Upper lobe of right lung (tissue), 1 donor: ENCODE results near the gene CLPTM1L. TPM values are rescaled to one million over a fixed set of nuclear protein-coding genes. Genes with fewer than 3 reads are reported as not detected.
"Not testable (repeated sequence)": the region's sequence is repeated elsewhere in the genome, so short reads cannot be mapped to it uniquely, and the experiment has no call there.

Source experiments
- ATAC-seq: fragments of 200-7000 bp; cut with Tn5 transposase; one replicate; pipeline ENCODE4 v1.9.1; 2020; ENCODE audit warnings: mild to moderate bottlenecking, moderate library complexity
- DNase-seq: peaks from one replicate; pipeline ENCODE4 v3.0.0-alpha.2; 2020
- H3K27ac ChIP-seq: fragments of 200-600 bp; one replicate; pipeline ENCODE4 v1.8.0; 2022
- H3K27me3 ChIP-seq: fragments of 200-600 bp; one replicate; pipeline ENCODE4 v1.8.0; 2022; ENCODE audit warnings: mild to moderate bottlenecking
- H3K36me3 ChIP-seq: fragments of 200-600 bp; one replicate; pipeline ENCODE4 v1.8.0; 2022
- H3K4me1 ChIP-seq: fragments of 200-600 bp; one replicate; pipeline ENCODE4 v1.8.0; 2022
- H3K4me3 ChIP-seq: fragments of 200-600 bp; one replicate; pipeline ENCODE4 v1.8.0; 2022; ENCODE audit warnings: mild to moderate bottlenecking
- H3K9me3 ChIP-seq: fragments of 200-600 bp; one replicate; pipeline ENCODE4 v1.8.0; 2022
- intact Hi-C: fragments of 100-400 bp; cut with DNase I; formaldehyde crosslinking; loops from one replicate; pipeline ENCODE4 v1.11.0; 2022
- total RNA-seq: library from RNA; stranded (reverse); fragmentation: NEBNext Ultra II Directional; extraction: Animal tissue kit (Norgen Biotek cat#: 25700); gene quantifications from one replicate; pipeline ENCODE4 v1.2.1, GENCODE V29; 2021
- TF ChIP-seq, protein P1 (sequence below): fragments of 200-600 bp; IDR thresholded peaks from one replicate; pipeline ENCODE4 v1.8.0; 2022; ENCODE audit warnings: antibody characterized with exemption
- donor health status: DM: no; HTN: yes; CAD: no; lungs with severe emphysema.

CLPTM1L gene
- total RNA-seq, 1 donor from 2014 or later = 153 TPM

DNA sequence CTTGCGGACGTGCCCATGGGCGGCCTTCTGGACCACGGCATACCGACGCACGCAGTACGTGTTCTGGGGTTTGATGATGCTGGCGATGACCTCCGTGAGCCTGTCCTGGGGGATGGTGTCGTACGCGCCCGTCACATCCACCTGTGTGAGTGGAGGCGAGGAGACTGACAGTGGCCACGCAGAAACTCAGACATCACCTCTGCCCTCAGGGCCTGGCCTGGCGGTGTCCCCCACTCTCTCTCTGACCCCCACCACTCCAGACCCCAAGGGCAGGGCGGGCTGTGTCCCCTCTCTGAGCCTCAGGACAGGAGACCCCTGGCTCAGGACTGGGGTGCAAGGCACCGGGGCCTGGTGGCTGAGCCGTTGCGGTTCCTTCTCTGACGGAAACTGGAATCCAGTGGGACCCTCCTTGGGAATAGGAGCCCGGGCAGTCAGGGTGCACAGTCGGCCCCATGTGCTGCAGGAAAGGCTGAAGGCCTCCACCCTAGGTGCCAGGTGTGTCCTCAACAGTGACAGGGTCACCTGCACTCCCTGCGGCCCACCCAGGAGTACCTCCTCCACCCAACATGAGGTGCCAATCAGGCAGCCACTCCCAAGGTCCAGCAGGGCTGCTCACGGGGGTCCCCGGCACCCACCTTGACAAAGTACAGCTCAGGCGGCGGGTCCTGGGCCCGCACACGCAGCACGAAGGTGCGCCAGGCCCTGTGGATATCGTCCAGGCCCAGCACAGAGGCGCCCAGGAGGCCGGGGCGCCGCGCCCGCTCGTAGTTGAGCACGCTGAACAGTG is 66.0 kb downstream of the CLPTM1L start:
- H3K9me3 ChIP-seq = no peaks in the 10 kb centered on the region
- H3K4me3 ChIP-seq = no peak overlapping the region
- ATAC-seq = peak; percentile 15
- peak; percentile 48 for DNase-seq
- no peak overlapping the region for H3K27ac ChIP-seq
- no peaks in the 10 kb centered on the region for H3K4me1 ChIP-seq
- TF ChIP-seq, protein P1, sequence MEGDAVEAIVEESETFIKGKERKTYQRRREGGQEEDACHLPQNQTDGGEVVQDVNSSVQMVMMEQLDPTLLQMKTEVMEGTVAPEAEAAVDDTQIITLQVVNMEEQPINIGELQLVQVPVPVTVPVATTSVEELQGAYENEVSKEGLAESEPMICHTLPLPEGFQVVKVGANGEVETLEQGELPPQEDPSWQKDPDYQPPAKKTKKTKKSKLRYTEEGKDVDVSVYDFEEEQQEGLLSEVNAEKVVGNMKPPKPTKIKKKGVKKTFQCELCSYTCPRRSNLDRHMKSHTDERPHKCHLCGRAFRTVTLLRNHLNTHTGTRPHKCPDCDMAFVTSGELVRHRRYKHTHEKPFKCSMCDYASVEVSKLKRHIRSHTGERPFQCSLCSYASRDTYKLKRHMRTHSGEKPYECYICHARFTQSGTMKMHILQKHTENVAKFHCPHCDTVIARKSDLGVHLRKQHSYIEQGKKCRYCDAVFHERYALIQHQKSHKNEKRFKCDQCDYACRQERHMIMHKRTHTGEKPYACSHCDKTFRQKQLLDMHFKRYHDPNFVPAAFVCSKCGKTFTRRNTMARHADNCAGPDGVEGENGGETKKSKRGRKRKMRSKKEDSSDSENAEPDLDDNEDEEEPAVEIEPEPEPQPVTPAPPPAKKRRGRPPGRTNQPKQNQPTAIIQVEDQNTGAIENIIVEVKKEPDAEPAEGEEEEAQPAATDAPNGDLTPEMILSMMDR = no peak
- H3K36me3 ChIP-seq = no peaks in the 10 kb centered on the region
- H3K27me3 ChIP-seq = no peaks in the 10 kb centered on the region
- intact Hi-C loops = no loop called here

DNA sequence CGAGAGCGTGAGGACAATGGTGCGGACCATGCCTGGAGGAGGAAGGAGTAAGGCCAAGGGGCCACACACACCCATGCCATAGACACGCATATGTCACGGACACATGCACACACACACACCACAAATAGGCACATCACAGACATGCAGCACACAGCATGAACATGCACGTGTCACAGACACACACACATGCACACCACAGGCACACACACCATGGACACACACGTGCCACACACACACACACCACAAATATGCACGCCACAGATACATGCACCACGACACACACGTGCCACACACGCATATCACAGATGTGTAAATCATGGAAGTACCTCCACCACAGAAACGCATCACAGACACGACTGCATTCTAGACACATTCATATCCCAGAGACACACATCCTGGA is 66.7 kb downstream of the CLPTM1L start:
- ATAC-seq (no peak), DNase-seq (no peak)
- Histone ChIP-seq H3K4me3 (no peak overlapping the region), H3K4me1 (no peaks in the 10 kb centered on the region), H3K27ac (no peak overlapping the region), H3K27me3 (no peaks in the 10 kb centered on the region), H3K36me3 (no peaks in the 10 kb centered on the region), H3K9me3 (no peaks in the 10 kb centered on the region)
- intact Hi-C loops = no loop called here
- TF ChIP-seq, protein P1 = no peak

DNA sequence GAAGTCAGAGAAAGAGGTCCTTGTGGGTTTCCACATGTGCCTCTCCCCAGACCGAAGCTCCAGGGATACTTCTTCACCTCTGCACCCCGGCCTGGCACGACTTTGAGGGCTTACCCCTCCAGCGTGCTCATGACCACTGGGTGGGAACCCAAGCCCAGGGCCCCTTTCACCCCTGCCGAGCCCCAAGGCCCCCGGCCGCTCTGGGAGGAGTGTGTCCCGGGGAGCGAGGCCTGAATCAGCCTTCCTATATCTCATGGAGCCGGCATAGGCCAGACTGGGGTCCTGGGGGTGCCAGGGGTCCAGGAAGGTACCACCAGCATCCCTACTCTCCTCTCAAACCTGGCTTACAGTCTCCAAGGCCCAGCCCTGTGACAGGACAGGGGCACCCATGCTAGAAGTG is 67.1 kb downstream of the CLPTM1L start:
- TF ChIP-seq, protein P1 = no peak
- Histone ChIP-seq H3K4me3 (no peak overlapping the region), H3K4me1 (no peaks in the 10 kb centered on the region), H3K36me3 (no peaks in the 10 kb centered on the region), H3K27me3 (no peaks in the 10 kb centered on the region), H3K27ac (no peak overlapping the region), H3K9me3 (no peaks in the 10 kb centered on the region)
- no peak for ATAC-seq
- intact Hi-C loops = no loop called here
- DNase-seq = no peak

DNA sequence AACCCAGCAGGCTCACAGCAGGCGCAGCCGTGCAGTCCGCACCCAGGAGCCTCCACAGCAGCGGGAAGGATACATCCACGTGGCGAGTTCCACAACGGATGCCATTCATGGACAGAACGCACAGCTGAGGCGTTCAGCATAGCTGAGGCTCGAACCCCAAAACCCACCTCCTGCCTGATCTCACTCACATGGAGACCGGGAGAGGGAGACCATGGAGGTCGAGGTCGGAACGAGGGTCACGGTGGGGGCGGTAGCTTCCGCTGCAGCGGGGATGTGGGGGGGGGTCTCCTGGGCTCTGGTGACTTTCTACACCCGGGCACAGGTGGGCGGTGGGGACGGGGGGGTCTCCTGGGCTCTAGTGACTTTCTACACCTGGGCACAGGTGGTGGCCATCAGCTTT is 67.6 kb downstream of the CLPTM1L start:
- intact Hi-C loops = no loop called here
- DNase-seq (no peak), ATAC-seq (no peak)
- H3K4me1 ChIP-seq = no peaks in the 10 kb centered on the region
- TF ChIP-seq, protein P1 = no peak
- H3K36me3 ChIP-seq = no peaks in the 10 kb centered on the region
- no peak overlapping the region for H3K4me3 ChIP-seq
- no peaks in the 10 kb centered on the region for H3K9me3 ChIP-seq
- H3K27me3 ChIP-seq = no peaks in the 10 kb centered on the region
- H3K27ac ChIP-seq = no peak overlapping the region

DNA sequence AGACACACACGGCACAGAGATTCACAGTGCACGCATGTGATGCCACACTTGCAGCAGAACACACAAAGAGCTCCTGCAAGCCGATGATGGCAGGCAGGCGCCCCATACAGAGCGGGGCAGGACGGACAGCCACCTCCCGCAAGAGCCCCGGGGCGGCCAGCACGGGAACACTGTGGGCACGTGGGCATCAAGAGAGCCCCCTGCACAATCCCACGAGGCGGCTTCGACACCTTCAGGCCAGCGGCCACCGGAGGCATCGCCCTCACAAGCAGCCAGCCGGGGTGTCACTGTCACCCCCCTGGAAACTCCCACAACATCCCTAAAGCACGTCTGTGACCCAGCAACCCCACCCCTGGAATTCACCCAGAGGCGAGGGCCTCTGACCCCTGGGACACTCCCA is 68.0 kb downstream of the CLPTM1L start:
- Histone ChIP-seq H3K27me3 (no peaks in the 10 kb centered on the region), H3K36me3 (no peaks in the 10 kb centered on the region), H3K9me3 (no peaks in the 10 kb centered on the region), H3K4me1 (no peaks in the 10 kb centered on the region), H3K4me3 (no peak overlapping the region), H3K27ac (no peak overlapping the region)
- TF ChIP-seq, protein P1 = no peak
- no peak for ATAC-seq
- intact Hi-C loops = no loop called here
- no peak for DNase-seq

DNA sequence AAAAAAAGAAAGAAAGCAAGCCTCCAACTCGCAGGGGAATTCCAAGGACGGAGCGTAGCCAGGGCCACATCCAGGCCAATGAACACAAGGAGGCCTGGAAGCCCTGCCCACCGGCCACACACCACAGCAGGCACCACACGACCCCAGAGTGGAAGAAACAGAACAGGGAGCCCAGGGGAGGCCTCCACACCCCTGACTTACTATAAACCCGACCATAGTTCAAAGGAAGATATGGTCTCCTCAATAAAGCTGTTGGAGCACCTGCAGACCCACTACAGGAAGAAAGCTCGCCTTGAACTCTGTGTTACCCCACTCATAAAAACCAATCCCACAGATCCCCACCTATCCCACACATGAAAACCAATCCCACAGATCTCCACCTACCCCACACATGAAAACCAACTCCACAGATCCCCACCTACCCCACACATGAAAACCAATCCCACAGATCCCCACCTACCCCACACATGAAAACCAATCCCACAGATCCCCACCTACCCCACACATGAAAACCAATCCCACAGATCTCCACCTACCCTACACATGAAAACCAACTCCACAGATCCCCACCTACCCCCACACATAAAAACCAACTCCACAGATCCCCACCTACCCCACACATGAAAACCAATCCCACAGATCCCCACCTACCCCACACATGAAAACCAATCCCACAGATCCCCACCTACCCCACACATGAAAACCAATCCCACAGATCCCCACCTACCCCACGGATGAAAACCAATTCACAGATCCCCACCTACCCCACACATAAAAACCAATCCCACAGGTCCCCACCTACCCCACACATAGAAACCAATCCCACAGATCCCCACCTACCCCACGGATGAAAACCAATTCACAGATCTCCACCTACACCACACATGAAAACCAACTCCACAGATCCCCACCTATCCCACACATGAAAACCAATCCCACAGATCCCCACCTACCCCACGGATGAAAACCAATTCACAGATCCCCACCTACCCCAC is 69.2 kb downstream of the CLPTM1L start:
- DNase-seq, H3K9me3 ChIP-seq, H3K27me3 ChIP-seq, H3K36me3 ChIP-seq, H3K4me1 ChIP-seq, H3K4me3 ChIP-seq, H3K27ac ChIP-seq, intact Hi-C loops, ATAC-seq: not testable (repeated sequence)
